Panc1 (cell line): ENCODE data around the gene FAM149B1. TPM values are rescaled to one million over a fixed set of nuclear protein-coding genes. Genes with fewer than 3 reads are reported as not detected.

ENCODE experiments used
- ATAC-seq: fragments of 200-7000 bp; cut with Tn5 transposase; 2 replicates; pipeline ENCODE4 v1.9.1; 2020; ENCODE audit warnings: mild to moderate bottlenecking, moderate library complexity
- BruUV-seq: library from RNA; stranded (reverse); fragments of 400-500 nt; replicated peaks from 2 replicates; lab custom pipeline; 2021; lab: Mats Ljungman, UMichigan
- CTCF ChIA-PET: fragments of 300-600 bp; sonication (Branson Sonifier 250); formaldehyde crosslinking; loops from one replicate; lab custom pipeline; 2022; ENCODE audit warnings: antibody characterized with exemption; lab: Charles Lee
- POLR2A ChIA-PET: fragments of 300-600 bp; sonication (Branson Sonifier 250); formaldehyde crosslinking; loops from one replicate; lab custom pipeline; 2022; ENCODE audit warnings: antibody characterized with exemption; lab: Charles Lee
- DNase-seq: peaks from one replicate; pipeline ENCODE4 v3.0.0-alpha.2; 2010; ENCODE audit warnings: low read depth, low spot score
- H3K27ac ChIP-seq: 2 replicates; pipeline ENCODE4 v1.5.1; 2011; ENCODE audit warnings: mild to moderate bottlenecking, low read length, inconsistent platforms
- H3K27me3 ChIP-seq: fragments of 200-500 bp; sonication (Bioruptor generic); 2 replicates; pipeline ENCODE4 v1.6.0; 2014; ENCODE audit warnings: low read length, inconsistent platforms; ENCODE audit not compliant: control insufficient read depth, insufficient read depth
- H3K36me3 ChIP-seq: fragments of 200-500 bp; sonication (Bioruptor generic); 2 replicates; pipeline ENCODE4 v1.5.1; 2014; ENCODE audit warnings: inconsistent platforms, mild to moderate bottlenecking, low read length, moderate library complexity; ENCODE audit not compliant: control insufficient read depth, insufficient read depth
- H3K4me1 ChIP-seq: 2 replicates; pipeline ENCODE4 v1.5.1; 2011; ENCODE audit warnings: inconsistent platforms, mild to moderate bottlenecking, low read length, moderate library complexity; ENCODE audit not compliant: control insufficient read depth, insufficient read depth
- H3K4me3 ChIP-seq, 2 experiments: 2 replicates each; pipeline ENCODE4 v1.5.1; 2011 to 2012; ENCODE audit warnings: low read depth in 2 of 2, low read length in 2 of 2, mild to moderate bottlenecking in 2 of 2, inconsistent platforms in 1 of 2, moderate library complexity in 1 of 2
- H3K9me3 ChIP-seq: fragments of 200-500 bp; sonication (Bioruptor generic); 2 replicates; pipeline ENCODE4 v1.5.1; 2014; ENCODE audit warnings: low read depth, mild to moderate bottlenecking, inconsistent platforms, low read length, moderate library complexity; ENCODE audit not compliant: control insufficient read depth, insufficient read depth
- POLR2AphosphoS5 ChIP-seq: IDR thresholded peaks from 2 replicates; pipeline ENCODE4 v1.6.1; 2012; ENCODE audit warnings: mild to moderate bottlenecking, low read depth, low read length, moderate library complexity
- SIN3A ChIP-seq: IDR thresholded peaks from 2 replicates; pipeline ENCODE4 v1.6.1; 2012; ENCODE audit warnings: low read depth, mild to moderate bottlenecking, low read length, moderate library complexity, borderline replicate concordance; ENCODE audit not compliant: insufficient read depth
- TCF7L2 ChIP-seq: IDR thresholded peaks from 2 replicates; pipeline ENCODE4 v1.6.1; 2011; ENCODE audit warnings: mild to moderate bottlenecking, low read depth, low read length, inconsistent platforms
- in situ Hi-C: cut with HindIII; loops from 2 replicates; pipeline ENCODE4 v1.10.0; 2016; ENCODE audit warnings: low sequenced_read_pairs, low pct_unique_long_range_greater_than_20kb
- intact Hi-C: fragments of 100-400 bp; cut with micrococcal nuclease; formaldehyde crosslinking; loops from one replicate; pipeline ENCODE4 v1.10.0; 2022; ENCODE audit not compliant: unreplicated experiment
- total RNA-seq: library from RNA; stranded (reverse); gene quantifications from one replicate; pipeline ENCODE4 v1.2.1, GENCODE V29; 2021; ENCODE audit not compliant: unreplicated experiment
- TF ChIP-seq, protein P1 (sequence below): fragments of 450-650 bp; IDR thresholded peaks from 2 replicates; pipeline ENCODE4 v1.5.1; 2017; ENCODE audit warnings: mild to moderate bottlenecking
- TF ChIP-seq, protein P2 (sequence below), 2 experiments: IDR thresholded peaks; 2 replicates each; pipeline ENCODE4 v1.6.1; 2011 to 2012; ENCODE audit warnings: low read depth in 2 of 2, control low read depth in 1 of 2, low read length in 1 of 2, mild to moderate bottlenecking in 1 of 2, moderate library complexity in 1 of 2; ENCODE audit not compliant: insufficient read depth in 1 of 2

FAM149B1 gene
- total RNA-seq, 1 experiment from 2014 or later: 20.8 TPM

DNA sequence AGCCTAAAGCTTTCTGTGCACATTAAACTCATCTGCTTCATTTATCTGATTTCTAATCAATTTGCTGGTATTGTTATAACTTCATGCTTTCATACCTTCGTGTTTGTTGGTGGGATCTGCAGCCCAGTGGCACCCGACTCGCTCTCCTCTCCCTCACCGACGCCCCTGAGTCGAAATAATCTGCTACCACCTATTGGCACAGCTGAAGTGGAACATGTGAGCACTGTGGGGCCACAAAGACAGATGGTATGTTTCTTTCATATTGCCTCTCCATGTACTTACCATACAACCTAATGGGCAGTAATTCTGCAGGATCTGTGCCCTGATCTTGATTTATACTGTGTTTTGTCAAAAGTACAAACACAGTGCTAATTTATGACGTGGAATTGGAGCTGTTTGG, 66.8 kb downstream of the FAM149B1 start:
- in situ Hi-C loops (no loop called here), intact Hi-C loops (no loop called here)
- DNase-seq: no peak
- Histone ChIP-seq H3K4me3 (no peak overlapping the region), H3K27ac (no peak overlapping the region), H3K9me3 (no peaks in the 10 kb centered on the region), H3K36me3 (peaks cover 25% of the 10 kb centered on the region), H3K27me3 (no peaks in the 10 kb centered on the region), H3K4me1 (no peaks in the 10 kb centered on the region)
- POLR2A ChIA-PET: interaction anchor here (1.1 kb wide), 1 partner anchor 13 kb away, joined by 3 read pairs; the partner anchor contains the start of gene DNAJC9
- ATAC-seq: no peak
- CTCF ChIA-PET: interaction anchor here (0.6 kb wide), 1 partner anchor 8 kb away, joined by 4 read pairs; no protein-coding TSS in a partner anchor
- TF ChIP-seq SIN3A: no peak
- TF ChIP-seq, protein P1, sequence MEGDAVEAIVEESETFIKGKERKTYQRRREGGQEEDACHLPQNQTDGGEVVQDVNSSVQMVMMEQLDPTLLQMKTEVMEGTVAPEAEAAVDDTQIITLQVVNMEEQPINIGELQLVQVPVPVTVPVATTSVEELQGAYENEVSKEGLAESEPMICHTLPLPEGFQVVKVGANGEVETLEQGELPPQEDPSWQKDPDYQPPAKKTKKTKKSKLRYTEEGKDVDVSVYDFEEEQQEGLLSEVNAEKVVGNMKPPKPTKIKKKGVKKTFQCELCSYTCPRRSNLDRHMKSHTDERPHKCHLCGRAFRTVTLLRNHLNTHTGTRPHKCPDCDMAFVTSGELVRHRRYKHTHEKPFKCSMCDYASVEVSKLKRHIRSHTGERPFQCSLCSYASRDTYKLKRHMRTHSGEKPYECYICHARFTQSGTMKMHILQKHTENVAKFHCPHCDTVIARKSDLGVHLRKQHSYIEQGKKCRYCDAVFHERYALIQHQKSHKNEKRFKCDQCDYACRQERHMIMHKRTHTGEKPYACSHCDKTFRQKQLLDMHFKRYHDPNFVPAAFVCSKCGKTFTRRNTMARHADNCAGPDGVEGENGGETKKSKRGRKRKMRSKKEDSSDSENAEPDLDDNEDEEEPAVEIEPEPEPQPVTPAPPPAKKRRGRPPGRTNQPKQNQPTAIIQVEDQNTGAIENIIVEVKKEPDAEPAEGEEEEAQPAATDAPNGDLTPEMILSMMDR: no peak
- no peak for TF ChIP-seq TCF7L2
- no peak for TF ChIP-seq POLR2AphosphoS5
- TF ChIP-seq, protein P2, sequence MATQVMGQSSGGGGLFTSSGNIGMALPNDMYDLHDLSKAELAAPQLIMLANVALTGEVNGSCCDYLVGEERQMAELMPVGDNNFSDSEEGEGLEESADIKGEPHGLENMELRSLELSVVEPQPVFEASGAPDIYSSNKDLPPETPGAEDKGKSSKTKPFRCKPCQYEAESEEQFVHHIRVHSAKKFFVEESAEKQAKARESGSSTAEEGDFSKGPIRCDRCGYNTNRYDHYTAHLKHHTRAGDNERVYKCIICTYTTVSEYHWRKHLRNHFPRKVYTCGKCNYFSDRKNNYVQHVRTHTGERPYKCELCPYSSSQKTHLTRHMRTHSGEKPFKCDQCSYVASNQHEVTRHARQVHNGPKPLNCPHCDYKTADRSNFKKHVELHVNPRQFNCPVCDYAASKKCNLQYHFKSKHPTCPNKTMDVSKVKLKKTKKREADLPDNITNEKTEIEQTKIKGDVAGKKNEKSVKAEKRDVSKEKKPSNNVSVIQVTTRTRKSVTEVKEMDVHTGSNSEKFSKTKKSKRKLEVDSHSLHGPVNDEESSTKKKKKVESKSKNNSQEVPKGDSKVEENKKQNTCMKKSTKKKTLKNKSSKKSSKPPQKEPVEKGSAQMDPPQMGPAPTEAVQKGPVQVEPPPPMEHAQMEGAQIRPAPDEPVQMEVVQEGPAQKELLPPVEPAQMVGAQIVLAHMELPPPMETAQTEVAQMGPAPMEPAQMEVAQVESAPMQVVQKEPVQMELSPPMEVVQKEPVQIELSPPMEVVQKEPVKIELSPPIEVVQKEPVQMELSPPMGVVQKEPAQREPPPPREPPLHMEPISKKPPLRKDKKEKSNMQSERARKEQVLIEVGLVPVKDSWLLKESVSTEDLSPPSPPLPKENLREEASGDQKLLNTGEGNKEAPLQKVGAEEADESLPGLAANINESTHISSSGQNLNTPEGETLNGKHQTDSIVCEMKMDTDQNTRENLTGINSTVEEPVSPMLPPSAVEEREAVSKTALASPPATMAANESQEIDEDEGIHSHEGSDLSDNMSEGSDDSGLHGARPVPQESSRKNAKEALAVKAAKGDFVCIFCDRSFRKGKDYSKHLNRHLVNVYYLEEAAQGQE (IDR thresholded peaks at IDR 0.05; ENCODE audit: insufficient read depth in 1 of 2, low read depth in 2 of 2, low read length in 1 of 2): no peak
- BruUV-seq: no TSS peak

DNA sequence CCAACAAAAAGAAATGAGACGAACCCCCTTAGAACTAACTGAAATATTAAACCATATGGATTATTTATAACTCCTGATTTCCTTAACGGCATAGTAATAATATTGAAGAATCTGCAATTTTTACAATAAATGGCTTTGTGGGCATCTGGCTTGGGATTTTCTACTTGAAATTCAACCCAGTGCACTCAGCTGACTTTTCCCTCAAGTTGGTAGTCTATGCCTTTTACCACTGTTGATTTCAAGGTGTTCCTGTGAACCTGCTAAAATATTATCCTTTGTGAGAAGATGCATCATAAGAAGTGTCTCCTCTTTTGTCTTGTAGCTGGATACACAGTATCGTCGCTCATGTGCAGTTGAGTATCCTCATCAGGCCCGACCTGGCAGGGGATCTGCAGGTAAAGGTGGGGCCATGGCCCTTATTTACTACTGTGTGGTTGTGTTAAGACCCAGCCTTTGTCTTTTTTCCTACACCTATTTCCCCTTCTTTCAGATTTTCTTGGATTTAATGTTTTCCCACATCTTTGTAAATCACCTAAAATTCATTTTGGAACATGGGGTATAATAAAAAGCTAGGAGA, 71.2 kb downstream of the FAM149B1 start:
- Histone ChIP-seq H3K27me3 (no peaks in the 10 kb centered on the region), H3K4me1 (peaks cover 3% of the 10 kb centered on the region), H3K9me3 (no peaks in the 10 kb centered on the region), H3K36me3 (peaks cover 44% of the 10 kb centered on the region), H3K27ac (no peak overlapping the region), H3K4me3 (no peak overlapping the region)
- DNase-seq (no peak), ATAC-seq (no peak)
- TF ChIP-seq SIN3A (no peak), POLR2AphosphoS5 (no peak), TCF7L2 (no peak)
- TF ChIP-seq, protein P2 (IDR thresholded peaks at IDR 0.05; ENCODE audit: insufficient read depth in 1 of 2, low read depth in 2 of 2, low read length in 1 of 2): no peak
- TF ChIP-seq, protein P1: no peak
- POLR2A ChIA-PET: no interaction called here
- CTCF ChIA-PET: no interaction called here
- intact Hi-C loops (no loop called here), in situ Hi-C loops (no loop called here)
- BruUV-seq: no TSS peak
